Glutamatergic neuron (in vitro differentiated cells): ENCODE data around the gene AKR1C1. TPM values are rescaled to one million over a fixed set of nuclear protein-coding genes. Genes with fewer than 3 reads are reported as not detected.
"Not testable (repeated sequence)": the region's sequence is repeated elsewhere in the genome, so short reads cannot be mapped to it uniquely, and the experiment has no call there.

ENCODE experiments used
- DNase-seq: peaks from one replicate; pipeline ENCODE4 v3.0.0; 2022
- H3K27ac Mint-ChIP-seq: one replicate; pipeline ENCODE4 v1.8.0; 2020; ENCODE audit warnings: mild to moderate bottlenecking, mixed read lengths, inconsistent platforms; ENCODE audit not compliant: unreplicated experiment
- H3K27me3 Mint-ChIP-seq: one replicate; pipeline ENCODE4 v1.8.0; 2020; ENCODE audit warnings: mild to moderate bottlenecking, moderate library complexity, mixed read lengths, inconsistent platforms; ENCODE audit not compliant: unreplicated experiment
- H3K36me3 Mint-ChIP-seq: one replicate; pipeline ENCODE4 v1.8.0; 2020; ENCODE audit warnings: mild to moderate bottlenecking, mixed read lengths, inconsistent platforms; ENCODE audit not compliant: unreplicated experiment
- H3K4me1 Mint-ChIP-seq: one replicate; pipeline ENCODE4 v1.8.0; 2020; ENCODE audit warnings: mild to moderate bottlenecking, low read depth, mixed read lengths, inconsistent platforms; ENCODE audit not compliant: unreplicated experiment
- H3K4me3 Mint-ChIP-seq: one replicate; pipeline ENCODE4 v1.8.0; 2020; ENCODE audit warnings: mild to moderate bottlenecking, mixed read lengths, inconsistent platforms; ENCODE audit not compliant: unreplicated experiment
- H3K9me3 Mint-ChIP-seq: one replicate; pipeline ENCODE4 v1.8.0; 2020; ENCODE audit warnings: mild to moderate bottlenecking, moderate library complexity, mixed read lengths, inconsistent platforms; ENCODE audit not compliant: unreplicated experiment
- CTCF ChIP-seq: fragments of 200-600 bp; sonication (generic); IDR thresholded peaks from one replicate; pipeline ENCODE4 v1.5.0; 2021; ENCODE audit not compliant: partially characterized antibody, unreplicated experiment
- total RNA-seq: library from RNA; stranded (reverse); fragmentation: NEBNext Ultra II Directional; extraction: Animal tissue kit (Norgen Biotek cat#: 25700); gene quantifications from one replicate; pipeline ENCODE4 v1.2.1, GENCODE V29; 2021; ENCODE audit not compliant: unreplicated experiment

Gene AKR1C1
- total RNA-seq, 1 donor from 2014 or later = 24.7 TPM

- Mint-ChIP-seq H3K4me3 (no peak overlapping the region), H3K9me3 (peaks cover 1% of the 10 kb centered on the region), H3K27ac (no peak overlapping the region), H3K4me1 (no peaks in the 10 kb centered on the region), H3K27me3 (no peaks in the 10 kb centered on the region), H3K36me3 (no peaks in the 10 kb centered on the region)
- no peak for DNase-seq
- TF ChIP-seq CTCF = no peak
Observed at GRCh38 chr10:4941540-4942330, 21.5 kb upstream of the AKR1C1 start.

- DNase-seq, H3K9me3 Mint-ChIP-seq, H3K4me3 Mint-ChIP-seq, H3K27ac Mint-ChIP-seq, H3K27me3 Mint-ChIP-seq, H3K4me1 Mint-ChIP-seq, H3K36me3 Mint-ChIP-seq: not testable (repeated sequence)
Observed at GRCh38 chr10:4942931-4943330, 20.3 kb upstream of the AKR1C1 start.

GRCh38 chr10:4943416-4943815 lies 19.8 kb upstream of the AKR1C1 start:
- H3K27ac Mint-ChIP-seq, H3K9me3 Mint-ChIP-seq, DNase-seq, H3K36me3 Mint-ChIP-seq, H3K4me1 Mint-ChIP-seq, H3K4me3 Mint-ChIP-seq, H3K27me3 Mint-ChIP-seq: not testable (repeated sequence)

GRCh38 chr10:4943821-4944220 lies 19.4 kb upstream of the AKR1C1 start:
- no peak for DNase-seq
- TF ChIP-seq CTCF = no peak
- Mint-ChIP-seq H3K4me3 (no peak overlapping the region), H3K36me3 (no peaks in the 10 kb centered on the region), H3K9me3 (peaks cover 1% of the 10 kb centered on the region), H3K4me1 (no peaks in the 10 kb centered on the region), H3K27ac (no peak overlapping the region), H3K27me3 (peaks cover under 1% of the 10 kb centered on the region)

GRCh38 chr10:4944841-4945240 lies 18.4 kb upstream of the AKR1C1 start:
- Mint-ChIP-seq H3K27ac (no peak overlapping the region), H3K27me3 (peaks cover 5% of the 10 kb centered on the region), H3K9me3 (peaks cover 1% of the 10 kb centered on the region), H3K4me1 (no peaks in the 10 kb centered on the region), H3K4me3 (no peak overlapping the region), H3K36me3 (no peaks in the 10 kb centered on the region)
- DNase-seq = no peak
- TF ChIP-seq CTCF = no peak
